ENCODE measurements around the gene PRSS27.
A peak's percentile ranks its signal among the peaks of the same experiment; 100 is the strongest.

The PRSS27 gene

DNA sequence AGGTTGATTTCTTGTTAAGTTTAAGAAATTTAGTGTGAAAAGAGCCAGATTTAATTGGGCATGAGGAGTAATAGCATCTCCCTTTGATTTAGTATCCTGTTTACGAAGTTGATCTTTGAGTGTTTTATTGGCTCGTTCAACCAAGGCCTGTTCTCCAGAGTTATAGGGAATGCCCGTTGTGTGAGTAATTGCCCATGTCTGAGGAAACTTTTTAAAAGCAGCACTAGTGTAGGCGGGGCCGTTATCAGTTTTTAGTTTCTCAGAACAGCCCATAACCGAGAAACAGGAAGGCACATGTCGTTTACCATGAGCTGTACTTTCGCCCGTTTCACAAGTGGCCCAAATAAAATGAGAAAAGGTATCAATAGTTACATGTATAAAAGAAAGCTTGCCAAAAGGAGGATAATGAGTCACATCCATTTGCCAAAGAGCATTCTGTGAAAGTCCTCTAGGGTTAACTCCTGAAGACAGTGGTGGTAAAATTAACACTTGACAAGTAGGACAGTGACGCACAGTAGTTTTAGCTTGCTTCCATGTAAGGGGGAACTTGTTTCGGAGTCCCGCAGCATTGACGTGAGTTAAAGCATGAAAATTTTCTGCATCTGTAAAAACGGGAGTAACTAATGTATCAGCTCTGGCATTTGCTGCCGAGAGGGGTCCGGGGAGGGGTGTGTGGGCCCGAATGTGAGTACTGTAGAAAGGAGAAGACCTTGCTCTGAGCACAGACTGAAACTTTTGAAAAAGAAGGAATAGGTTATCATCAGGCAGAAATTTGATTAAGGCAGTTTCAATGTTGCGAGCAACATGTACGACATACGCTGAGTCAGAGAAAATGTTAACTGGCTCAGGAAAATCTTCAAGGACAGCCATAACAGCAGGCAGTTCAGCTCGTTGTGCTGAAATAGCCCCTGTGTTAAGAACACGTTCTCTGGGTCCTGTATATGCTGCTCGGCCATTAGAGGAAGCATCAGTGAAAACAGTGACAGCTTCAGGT, 56.2 kb downstream of the PRSS27 start:
- no peaks in the 10 kb centered on the region for H3K9me3 ChIP-seq (ENCODE audit: control insufficient read depth, low read length)
- H3K4me3 ChIP-seq (ENCODE audit: extremely low read depth, insufficient read depth, low read length, poor library complexity, severe bottlenecking), result no peak overlapping the region
- WGBS, 2 experiments (ENCODE audit: insufficient coverage in 2 of 2), result 84 to 85% methylated on average over 18 to 20 of the region's 23 CpGs
- no peaks in the 10 kb centered on the region for H3K36me3 ChIP-seq (ENCODE audit: control insufficient read depth, insufficient read depth, low read length)
- peak overlapping the region; percentile 71 for H3K27ac ChIP-seq (ENCODE audit: low read depth, low read length, severe bottlenecking)
- peaks cover 15% of the 10 kb centered on the region for H3K4me1 ChIP-seq (ENCODE audit: control insufficient read depth, insufficient read depth, low read length, poor library complexity, severe bottlenecking)
